ENCODE data around the gene AARS2. TPM values are rescaled to one million over a fixed set of nuclear protein-coding genes. Genes with fewer than 3 reads are reported as not detected.

AARS2 gene
- total and polyA plus RNA-seq, 11 donors = 4.1 to 9.8 (median 7.6) TPM

- 0 to 1% (median 1%) methylated on average over 56 to 86 of the region's 86 CpGs for WGBS, 4 donors
- DNase-seq (peak in 3 of 5 donors; percentile 30 to 60 (median 37)), ATAC-seq (peak in 3 of 4 donors; percentile 56 to 75 (median 73))
- intact Hi-C loops (cut with DNase I) = no loop called here
- Histone ChIP-seq H3K9me3 (no peaks in the 10 kb centered on the region), H3K27me3 (peaks cover 13 to 56% (median 44%) of the 10 kb centered on the region in 9 donors), H3K4me3 (peak overlapping the region; percentile 11 to 64 (median 54)), H3K36me3 (peaks cover 0 to 24% (median 18%) of the 10 kb centered on the region in 9 donors), H3K4me1 (peaks cover 0 to 18% (median 13%) of the 10 kb centered on the region in 12 donors), H3K27ac (no peak overlapping the region)
- TF ChIP-seq CTCF (IDR thresholded peaks at IDR 0.05) (no peak), POLR2A (IDR thresholded peaks at IDR 0.05) (no peak)
These were observed 15.8 kb downstream of the AARS2 start for GRCh38 chr6:44297063-44298038.

- 66 to 74% (median 70%) methylated on average over 7 of the region's 7 CpGs for WGBS, 4 donors
- Histone ChIP-seq H3K27ac (no peak overlapping the region), H3K27me3 (peaks cover 22 to 78% (median 60%) of the 10 kb centered on the region in 9 donors), H3K9me3 (no peaks in the 10 kb centered on the region), H3K4me3 (no peak overlapping the region), H3K4me1 (peaks cover 0 to 18% (median 13%) of the 10 kb centered on the region in 12 donors), H3K36me3 (peaks cover 0 to 2% (median 0%) of the 10 kb centered on the region in 9 donors)
- intact Hi-C loops (cut with DNase I) = no loop called here
- ATAC-seq = no peak
- DNase-seq = peak in 1 of 5 donors; percentile 18
- TF ChIP-seq CTCF (IDR thresholded peaks at IDR 0.05) (no peak), POLR2A (IDR thresholded peaks at IDR 0.05) (no peak)
These were observed 18.0 kb downstream of the AARS2 start for GRCh38 chr6:44294832-44295791.

- DNase-seq (no peak), ATAC-seq (no peak)
- Histone ChIP-seq H3K9me3 (no peaks in the 10 kb centered on the region), H3K27ac (no peak overlapping the region), H3K4me1 (peaks cover 0 to 15% (median 10%) of the 10 kb centered on the region in 12 donors), H3K36me3 (no peaks in the 10 kb centered on the region), H3K4me3 (no peak overlapping the region), H3K27me3 (peaks cover 29 to 94% (median 70%) of the 10 kb centered on the region in 9 donors)
- intact Hi-C loops (cut with DNase I) = no loop called here
- TF ChIP-seq POLR2A (IDR thresholded peaks at IDR 0.05) (no peak), CTCF (IDR thresholded peaks at IDR 0.05) (no peak)
- WGBS, 4 donors = 76 to 92% (median 80%) methylated on average over 4 of the region's 4 CpGs
These were observed 20.3 kb downstream of the AARS2 start for GRCh38 chr6:44292661-44293365.
